SU-DHL-6 (cell line): ENCODE data around the gene IFITM2.
"Not testable (repeated sequence)": the region's sequence is repeated elsewhere in the genome, so short reads cannot be mapped to it uniquely, and the experiment has no call there.

Experiments used
- EZH2phosphoT487 ChIP-seq: fragments of 200-600 bp; sonication (generic), shearing (Covaris generic); conservative IDR thresholded peaks from 2 replicates; pipeline ENCODE4 v1.6.1; 2018; ENCODE audit warnings: mild to moderate bottlenecking, antibody characterized with exemption, low read length, moderate library complexity, mixed read lengths
- TF ChIP-seq, protein P1 (sequence below): fragments of 200-600 bp; sonication (generic); IDR thresholded peaks from one replicate; pipeline ENCODE4 v1.5.1; 2017; ENCODE audit warnings: antibody characterized with exemption, mild to moderate bottlenecking, low read length, moderate library complexity; ENCODE audit not compliant: insufficient read depth, poor library complexity, severe bottlenecking

DNA sequence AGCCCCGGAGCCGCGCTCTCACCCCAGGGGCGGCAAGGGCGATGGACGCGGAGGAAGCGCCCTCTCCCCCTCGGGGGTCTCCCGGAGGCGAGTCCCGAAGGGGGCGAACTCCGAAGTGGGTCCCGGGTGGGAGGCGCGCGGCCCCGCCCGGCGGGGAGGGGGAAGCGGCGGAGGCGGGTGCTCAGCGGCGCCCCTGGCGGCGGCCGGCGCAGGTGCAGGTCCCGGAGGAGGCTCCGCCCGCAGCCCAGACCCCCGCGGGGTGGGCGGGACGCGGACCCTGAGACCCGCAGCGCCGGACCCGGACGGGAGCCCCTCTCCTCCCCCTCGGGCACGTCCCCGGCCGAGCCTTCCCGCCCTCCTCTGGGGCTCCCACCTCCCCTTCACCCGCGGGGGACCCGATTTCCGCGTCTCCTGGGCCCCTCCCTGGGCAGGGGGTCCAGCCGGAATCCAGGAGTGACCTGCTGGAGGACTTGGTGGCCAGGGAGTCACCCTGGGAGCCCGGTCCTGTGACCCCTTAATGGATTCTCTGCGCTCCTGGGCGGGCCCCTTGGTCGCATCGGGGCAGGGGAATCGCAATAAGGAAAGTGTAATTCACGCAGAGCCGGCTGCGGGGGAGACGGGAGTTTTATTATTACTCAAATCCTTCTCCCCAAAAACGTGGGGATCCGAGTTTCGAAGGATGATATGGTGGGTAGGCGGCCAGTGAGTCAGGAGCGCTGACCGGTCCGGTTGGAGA, 3.6 kb downstream of the IFITM2 start:
- TF ChIP-seq, protein P1, sequence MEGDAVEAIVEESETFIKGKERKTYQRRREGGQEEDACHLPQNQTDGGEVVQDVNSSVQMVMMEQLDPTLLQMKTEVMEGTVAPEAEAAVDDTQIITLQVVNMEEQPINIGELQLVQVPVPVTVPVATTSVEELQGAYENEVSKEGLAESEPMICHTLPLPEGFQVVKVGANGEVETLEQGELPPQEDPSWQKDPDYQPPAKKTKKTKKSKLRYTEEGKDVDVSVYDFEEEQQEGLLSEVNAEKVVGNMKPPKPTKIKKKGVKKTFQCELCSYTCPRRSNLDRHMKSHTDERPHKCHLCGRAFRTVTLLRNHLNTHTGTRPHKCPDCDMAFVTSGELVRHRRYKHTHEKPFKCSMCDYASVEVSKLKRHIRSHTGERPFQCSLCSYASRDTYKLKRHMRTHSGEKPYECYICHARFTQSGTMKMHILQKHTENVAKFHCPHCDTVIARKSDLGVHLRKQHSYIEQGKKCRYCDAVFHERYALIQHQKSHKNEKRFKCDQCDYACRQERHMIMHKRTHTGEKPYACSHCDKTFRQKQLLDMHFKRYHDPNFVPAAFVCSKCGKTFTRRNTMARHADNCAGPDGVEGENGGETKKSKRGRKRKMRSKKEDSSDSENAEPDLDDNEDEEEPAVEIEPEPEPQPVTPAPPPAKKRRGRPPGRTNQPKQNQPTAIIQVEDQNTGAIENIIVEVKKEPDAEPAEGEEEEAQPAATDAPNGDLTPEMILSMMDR: not testable (repeated sequence)
- TF ChIP-seq EZH2phosphoT487: not testable (repeated sequence)
